SU-DHL-6 (cell line): ENCODE results near the gene PKHD1.
"Not testable (repeated sequence)": the region's sequence is repeated elsewhere in the genome, so short reads cannot be mapped to it uniquely, and the experiment has no call there.

Experiments
- H2AFZ ChIP-seq: fragments of 200-600 bp; sonication (generic); 2 replicates; pipeline ENCODE4 v1.6.1; 2014; ENCODE audit warnings: low read depth, mild to moderate bottlenecking, moderate library complexity, mixed read lengths, antibody characterized with exemption, low read length; ENCODE audit not compliant: severe bottlenecking
- H3F3A ChIP-seq: fragments of 200-600 bp; shearing (Covaris generic); 2 replicates; pipeline ENCODE4 v1.6.0; 2016; ENCODE audit warnings: antibody characterized with exemption, mild to moderate bottlenecking; ENCODE audit not compliant: insufficient read depth
- H3K27ac ChIP-seq: fragments of 200-600 bp; sonication (generic); 2 replicates; pipeline ENCODE4 v1.5.1; 2016; ENCODE audit warnings: low read depth, mild to moderate bottlenecking, low read length, moderate library complexity, mixed read lengths
- H3K27me3 ChIP-seq: fragments of 200-600 bp; sonication (generic), shearing (Covaris generic); 2 replicates; pipeline ENCODE4 v1.6.0; 2014; ENCODE audit warnings: mild to moderate bottlenecking, low read length
- H3K36me3 ChIP-seq: fragments of 200-600 bp; sonication (generic); 2 replicates; pipeline ENCODE4 v1.6.1; 2014; ENCODE audit warnings: mild to moderate bottlenecking, low read length, mixed read lengths
- H3K4me2 ChIP-seq: fragments of 300-600, 200-600 bp; shearing (Covaris generic), sonication (generic); 2 replicates; pipeline ENCODE4 v1.6.0; 2014; ENCODE audit warnings: low read length, low read depth, mild to moderate bottlenecking; ENCODE audit not compliant: poor library complexity, severe bottlenecking
- H3K4me3 ChIP-seq: fragments of 200-600 bp; sonication (generic); 2 replicates; pipeline ENCODE4 v1.5.1; 2014; ENCODE audit warnings: antibody characterized with exemption, low read length, mild to moderate bottlenecking, mixed read lengths; ENCODE audit not compliant: insufficient read depth, poor library complexity, severe bottlenecking
- H3K79me2 ChIP-seq: fragments of 200-600 bp; sonication (generic); 2 replicates; pipeline ENCODE4 v1.6.1; 2014; ENCODE audit warnings: mild to moderate bottlenecking, low read length, moderate library complexity; ENCODE audit not compliant: insufficient read depth
- H3K9ac ChIP-seq: fragments of 200-600 bp; sonication (generic); 2 replicates; pipeline ENCODE4 v1.7.0; 2014; ENCODE audit warnings: mild to moderate bottlenecking, low read length
- H3K9me2 ChIP-seq: fragments of 200-600 bp; sonication (generic); replicated peaks from 2 replicates; pipeline ENCODE4 v1.6.1; 2014; ENCODE audit warnings: low read length; ENCODE audit not compliant: insufficient read depth
- H3K9me3 ChIP-seq: fragments of 200-600 bp; sonication (generic); 2 replicates; pipeline ENCODE4 v1.6.1; 2014; ENCODE audit warnings: low read length, mixed read lengths; ENCODE audit not compliant: insufficient read depth
- H4K20me1 ChIP-seq: fragments of 200-600 bp; sonication (generic); 2 replicates; pipeline ENCODE4 v1.6.1; 2014; ENCODE audit warnings: low read depth, mild to moderate bottlenecking, antibody characterized with exemption, low read length, moderate library complexity, mixed read lengths
- EZH2phosphoT487 ChIP-seq: fragments of 200-600 bp; sonication (generic), shearing (Covaris generic); conservative IDR thresholded peaks from 2 replicates; pipeline ENCODE4 v1.6.1; 2018; ENCODE audit warnings: mild to moderate bottlenecking, antibody characterized with exemption, low read length, moderate library complexity, mixed read lengths
- TF ChIP-seq, protein P1 (sequence below): fragments of 200-600 bp; sonication (generic); IDR thresholded peaks from one replicate; pipeline ENCODE4 v1.5.1; 2017; ENCODE audit warnings: antibody characterized with exemption, mild to moderate bottlenecking, low read length, moderate library complexity; ENCODE audit not compliant: insufficient read depth, poor library complexity, severe bottlenecking

PKHD1 gene

DNA sequence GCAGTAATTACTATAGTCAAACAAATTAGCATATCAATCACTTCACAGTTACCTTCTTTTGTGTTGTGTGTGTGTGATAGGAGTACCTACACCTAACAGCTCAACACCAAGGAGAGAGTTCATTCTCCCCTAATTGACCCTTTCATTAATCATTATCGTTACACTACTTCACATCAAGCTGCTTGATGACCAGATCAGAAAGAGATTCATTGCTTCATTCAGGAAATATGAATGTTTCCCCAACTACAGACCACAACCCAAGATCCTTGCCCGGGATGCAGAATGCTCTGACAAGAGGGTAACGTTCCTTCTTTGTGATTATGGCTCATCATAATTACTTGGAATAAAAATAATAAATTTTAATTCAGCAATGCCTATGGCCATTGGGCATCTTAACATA lies 132.7 kb downstream of the PKHD1 start:
- H3K4me3 ChIP-seq: no peak overlapping the region
- H3K79me2 ChIP-seq: no peaks in the 10 kb centered on the region
- H2AFZ ChIP-seq: no peak overlapping the region
- H3K27ac ChIP-seq: no peak overlapping the region
- H4K20me1 ChIP-seq: no peaks in the 10 kb centered on the region
- TF ChIP-seq EZH2phosphoT487: no peak
- TF ChIP-seq, protein P1, sequence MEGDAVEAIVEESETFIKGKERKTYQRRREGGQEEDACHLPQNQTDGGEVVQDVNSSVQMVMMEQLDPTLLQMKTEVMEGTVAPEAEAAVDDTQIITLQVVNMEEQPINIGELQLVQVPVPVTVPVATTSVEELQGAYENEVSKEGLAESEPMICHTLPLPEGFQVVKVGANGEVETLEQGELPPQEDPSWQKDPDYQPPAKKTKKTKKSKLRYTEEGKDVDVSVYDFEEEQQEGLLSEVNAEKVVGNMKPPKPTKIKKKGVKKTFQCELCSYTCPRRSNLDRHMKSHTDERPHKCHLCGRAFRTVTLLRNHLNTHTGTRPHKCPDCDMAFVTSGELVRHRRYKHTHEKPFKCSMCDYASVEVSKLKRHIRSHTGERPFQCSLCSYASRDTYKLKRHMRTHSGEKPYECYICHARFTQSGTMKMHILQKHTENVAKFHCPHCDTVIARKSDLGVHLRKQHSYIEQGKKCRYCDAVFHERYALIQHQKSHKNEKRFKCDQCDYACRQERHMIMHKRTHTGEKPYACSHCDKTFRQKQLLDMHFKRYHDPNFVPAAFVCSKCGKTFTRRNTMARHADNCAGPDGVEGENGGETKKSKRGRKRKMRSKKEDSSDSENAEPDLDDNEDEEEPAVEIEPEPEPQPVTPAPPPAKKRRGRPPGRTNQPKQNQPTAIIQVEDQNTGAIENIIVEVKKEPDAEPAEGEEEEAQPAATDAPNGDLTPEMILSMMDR: no peak
- no peak overlapping the region for H3K9ac ChIP-seq
- H3K27me3 ChIP-seq: no peaks in the 10 kb centered on the region
- no peaks in the 10 kb centered on the region for H3K9me2 ChIP-seq
- no peaks in the 10 kb centered on the region for H3F3A ChIP-seq
- H3K36me3 ChIP-seq: no peaks in the 10 kb centered on the region
- H3K4me2 ChIP-seq: no peak overlapping the region
- no peaks in the 10 kb centered on the region for H3K9me3 ChIP-seq

GRCh38 chr6:51953246-51953645 lies 134.2 kb downstream of the PKHD1 start:
- Histone ChIP-seq H3K4me3 (no peak overlapping the region), H3K9ac (no peak overlapping the region), H3K9me2 (no peaks in the 10 kb centered on the region), H3K27me3 (no peaks in the 10 kb centered on the region), H3K9me3 (no peaks in the 10 kb centered on the region), H3K4me2 (no peak overlapping the region), H3K36me3 (no peaks in the 10 kb centered on the region), H4K20me1 (no peaks in the 10 kb centered on the region), H3K27ac (no peak overlapping the region), H3K79me2 (no peaks in the 10 kb centered on the region), H2AFZ (no peak overlapping the region), H3F3A (no peaks in the 10 kb centered on the region)
- TF ChIP-seq, protein P1: no peak
- no peak for TF ChIP-seq EZH2phosphoT487

DNA sequence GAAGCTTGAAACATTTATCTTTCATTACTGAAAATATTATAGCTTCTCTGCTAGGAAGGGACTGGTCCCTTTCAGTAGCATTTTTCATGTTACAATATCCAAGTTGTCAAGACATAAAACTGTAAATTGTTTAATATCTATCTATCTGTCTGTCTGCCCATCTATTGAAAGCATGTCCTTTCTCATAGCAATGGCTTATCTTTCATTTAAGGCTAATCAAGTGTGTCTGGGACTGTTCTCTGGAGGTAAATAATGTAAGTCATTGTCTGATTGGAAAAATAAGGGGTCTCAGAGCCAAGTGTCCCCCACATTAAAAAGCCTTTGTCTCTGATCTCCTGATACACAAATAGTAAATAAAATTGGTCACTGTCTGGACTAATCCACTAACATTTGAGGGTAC lies 135.5 kb downstream of the PKHD1 start:
- H3K27ac ChIP-seq: no peak overlapping the region
- H2AFZ ChIP-seq: no peak overlapping the region
- H3K4me3 ChIP-seq: no peak overlapping the region
- H3K9me3 ChIP-seq: no peaks in the 10 kb centered on the region
- TF ChIP-seq EZH2phosphoT487: no peak
- TF ChIP-seq, protein P1: no peak
- no peaks in the 10 kb centered on the region for H3K27me3 ChIP-seq
- no peaks in the 10 kb centered on the region for H3F3A ChIP-seq
- H3K9me2 ChIP-seq: no peaks in the 10 kb centered on the region
- H4K20me1 ChIP-seq: no peaks in the 10 kb centered on the region
- no peaks in the 10 kb centered on the region for H3K79me2 ChIP-seq
- no peak overlapping the region for H3K9ac ChIP-seq
- no peak overlapping the region for H3K4me2 ChIP-seq
- no peaks in the 10 kb centered on the region for H3K36me3 ChIP-seq

DNA sequence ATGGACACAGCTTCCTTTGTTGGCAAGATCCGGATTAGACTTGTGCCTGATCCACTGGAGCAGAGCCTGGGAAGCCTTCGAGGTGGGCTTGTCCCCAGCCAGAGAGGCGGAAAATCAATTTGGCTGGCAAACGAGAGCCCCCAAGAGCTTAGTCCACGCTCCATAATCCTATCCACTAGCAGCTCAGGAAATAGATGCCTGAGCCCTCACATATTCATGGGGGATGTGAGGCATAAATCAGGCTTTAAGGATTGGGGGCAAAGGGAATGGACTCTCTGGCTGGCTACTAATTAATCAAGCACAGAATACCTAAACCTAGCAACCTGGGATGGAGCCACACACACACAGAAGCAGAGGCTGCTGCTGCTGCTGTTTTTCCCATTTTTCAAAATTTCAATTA lies 137.9 kb downstream of the PKHD1 start:
- H3K9me3 ChIP-seq: no peaks in the 10 kb centered on the region
- H3K9me2 ChIP-seq: no peaks in the 10 kb centered on the region
- H3K79me2 ChIP-seq: no peaks in the 10 kb centered on the region
- no peaks in the 10 kb centered on the region for H3K27me3 ChIP-seq
- H3K36me3 ChIP-seq: no peaks in the 10 kb centered on the region
- H2AFZ ChIP-seq: no peak overlapping the region
- no peak overlapping the region for H3K4me3 ChIP-seq
- H3F3A ChIP-seq: no peaks in the 10 kb centered on the region
- TF ChIP-seq EZH2phosphoT487: no peak
- TF ChIP-seq, protein P1: no peak
- no peak overlapping the region for H3K9ac ChIP-seq
- H3K4me2 ChIP-seq: no peak overlapping the region
- no peaks in the 10 kb centered on the region for H4K20me1 ChIP-seq
- H3K27ac ChIP-seq: no peak overlapping the region

DNA sequence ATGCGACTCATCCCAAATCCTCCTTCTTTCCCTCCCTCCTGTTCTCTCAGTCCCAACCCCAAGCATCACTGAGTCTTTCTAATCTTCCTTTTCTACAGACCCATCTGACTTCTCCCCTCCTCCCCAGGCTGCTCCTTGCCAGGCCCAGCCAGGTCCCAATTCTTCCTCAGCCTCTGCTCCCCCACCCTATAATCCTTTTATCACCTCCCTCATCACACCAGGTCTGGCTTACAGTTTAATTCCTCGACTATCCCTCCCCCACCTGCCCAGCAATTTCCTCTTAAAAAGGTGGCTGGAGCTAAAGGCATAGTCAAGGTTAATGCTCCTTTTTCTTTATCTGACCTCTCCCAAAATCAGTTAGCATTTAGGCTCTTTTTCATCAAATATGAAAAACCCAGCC lies 147.7 kb downstream of the PKHD1 start:
- H4K20me1 ChIP-seq, H3K36me3 ChIP-seq, H3K9ac ChIP-seq, H3K4me3 ChIP-seq, H3K79me2 ChIP-seq, H3F3A ChIP-seq, H3K27me3 ChIP-seq, H3K9me3 ChIP-seq, H3K9me2 ChIP-seq, H3K4me2 ChIP-seq, H3K27ac ChIP-seq, H2AFZ ChIP-seq: not testable (repeated sequence)
